Measurements from ENCODE around the gene RC3H1. TPM values are rescaled to one million over a fixed set of nuclear protein-coding genes. Genes with fewer than 3 reads are reported as not detected.

Gene RC3H1
- total RNA-seq, 1 donor from 2014 or later: 56.4 TPM

GRCh38 chr1:173886746-173887611 lies 135.2 kb downstream of the RC3H1 start:
- no peak for DNase-seq (ENCODE audit: low read depth)

- DNase-seq (ENCODE audit: low read depth): no peak
These were observed 137.5 kb downstream of the RC3H1 start for GRCh38 chr1:173884701-173885100.

Other genes starting within 250 kb of the RC3H1 start
- 27.4 and 33.0 TPM in 2 replicates for gene DARS2, start 197.7 kb downstream of the RC3H1 start, total RNA-seq
- gene CENPL, start 197.5 kb downstream of the RC3H1 start, total RNA-seq: 9.4 and 14.6 TPM in 2 replicates
- gene GAS5, start 154.4 kb downstream of the RC3H1 start, total RNA-seq: 249 and 435 TPM in 2 replicates
- gene ZBTB37, start 154.0 kb downstream of the RC3H1 start, total RNA-seq: 4.9 and 14.5 TPM in 2 replicates
- gene SERPINC1, start 105.0 kb downstream of the RC3H1 start, total RNA-seq: 0.35 TPM in 1 of 2 replicates, not detected in the other
- 63.7 and 79.2 TPM in 2 replicates for gene RABGAP1L, start 137.2 kb upstream of the RC3H1 start, total RNA-seq

Measured in renal cortical epithelial cell (primary cell).